Sigmoid colon (tissue), 3 donors: ENCODE measurements around the gene PELI3.

ENCODE experiments used
- CTCF ChIP-seq, 4 experiments: fragments of 450-650 bp in 3 of 4; fragments of 200-600 bp in 1 of 4; IDR thresholded peaks; one replicate each; pipeline ENCODE4 v1.5.1; 2016 to 2019; ENCODE audit warnings: antibody characterized with exemption in 4 of 4, mild to moderate bottlenecking in 3 of 4, moderate library complexity in 2 of 4
- POLR2A ChIP-seq, 2 donors: fragments of 450-650 bp; IDR thresholded peaks; one replicate each; pipeline ENCODE4 v1.6.1; 2016; ENCODE audit warnings: antibody characterized with exemption in 2 of 2, mild to moderate bottlenecking in 2 of 2, moderate library complexity in 2 of 2

- TF ChIP-seq POLR2A (IDR thresholded peaks at IDR 0.05), result no peak
- TF ChIP-seq CTCF (IDR thresholded peaks at IDR 0.05), result no peak
These were observed 28.2 kb downstream of the PELI3 start for GRCh38 chr11:66494935-66495334.
